ENCODE data around the gene LYPD6B. TPM values are rescaled to one million over a fixed set of nuclear protein-coding genes. Genes with fewer than 3 reads are reported as not detected.

LYPD6B gene
- total RNA-seq, 2 donors from 2014 or later: not detected

GRCh38 chr2:149082735-149083134, 44.2 kb downstream of the LYPD6B start:
- ATAC-seq (no peak), DNase-seq (ENCODE audit: low spot score) (no peak)
- Mint-ChIP-seq H3K36me3 (no peaks in the 10 kb centered on the region), H3K4me1 (ENCODE audit: low read depth in 2 of 2) (no peaks in the 10 kb centered on the region), H3K4me3 (no peak overlapping the region), H3K27ac (no peak overlapping the region), H3K9me3 (no peaks in the 10 kb centered on the region), H3K27me3 (peaks cover 9 to 15% of the 10 kb centered on the region in 2 donors)

GRCh38 chr2:149084924-149085795, 46.7 kb downstream of the LYPD6B start:
- ATAC-seq (peak in 1 of 2 donors; percentile 45), DNase-seq (ENCODE audit: low spot score) (no peak)
- H3K4me3 Mint-ChIP-seq: no peak overlapping the region
- no peak overlapping the region for H3K27ac Mint-ChIP-seq
- no peaks in the 10 kb centered on the region for H3K36me3 Mint-ChIP-seq
- H3K27me3 Mint-ChIP-seq: peaks cover 14 to 15% of the 10 kb centered on the region in 2 donors
- no peaks in the 10 kb centered on the region for H3K4me1 Mint-ChIP-seq (ENCODE audit: low read depth in 2 of 2)
- no peaks in the 10 kb centered on the region for H3K9me3 Mint-ChIP-seq

GRCh38 chr2:149087751-149088150, 49.3 kb downstream of the LYPD6B start:
- Mint-ChIP-seq H3K4me1 (ENCODE audit: low read depth in 2 of 2) (no peaks in the 10 kb centered on the region), H3K27me3 (peaks cover 20 to 23% of the 10 kb centered on the region in 2 donors), H3K4me3 (no peak overlapping the region), H3K27ac (no peak overlapping the region), H3K9me3 (no peaks in the 10 kb centered on the region), H3K36me3 (no peaks in the 10 kb centered on the region)
- no peak for DNase-seq (ENCODE audit: low spot score)
- ATAC-seq: no peak

GRCh38 chr2:149089068-149089467, 50.6 kb downstream of the LYPD6B start:
- H3K27me3 Mint-ChIP-seq: peaks cover 18 to 27% of the 10 kb centered on the region in 2 donors
- H3K9me3 Mint-ChIP-seq: no peaks in the 10 kb centered on the region
- H3K36me3 Mint-ChIP-seq: no peaks in the 10 kb centered on the region
- H3K4me3 Mint-ChIP-seq: no peak overlapping the region
- DNase-seq (ENCODE audit: low spot score) (no peak), ATAC-seq (no peak)
- H3K4me1 Mint-ChIP-seq (ENCODE audit: low read depth in 2 of 2): no peaks in the 10 kb centered on the region
- H3K27ac Mint-ChIP-seq: no peak overlapping the region

GRCh38 chr2:149090706-149091105, 52.2 kb downstream of the LYPD6B start:
- H3K27me3 Mint-ChIP-seq: peaks cover 20 to 27% of the 10 kb centered on the region in 2 donors
- no peaks in the 10 kb centered on the region for H3K36me3 Mint-ChIP-seq
- no peak overlapping the region for H3K27ac Mint-ChIP-seq
- ATAC-seq (no peak), DNase-seq (ENCODE audit: low spot score) (no peak)
- no peak overlapping the region for H3K4me3 Mint-ChIP-seq
- H3K4me1 Mint-ChIP-seq (ENCODE audit: low read depth in 2 of 2): no peaks in the 10 kb centered on the region
- H3K9me3 Mint-ChIP-seq: no peaks in the 10 kb centered on the region

- H3K4me1 Mint-ChIP-seq (ENCODE audit: low read depth in 2 of 2): no peaks in the 10 kb centered on the region
- H3K4me3 Mint-ChIP-seq: no peak overlapping the region
- no peak for ATAC-seq
- H3K36me3 Mint-ChIP-seq: no peaks in the 10 kb centered on the region
- H3K9me3 Mint-ChIP-seq: no peaks in the 10 kb centered on the region
- H3K27me3 Mint-ChIP-seq: peaks cover 23 to 32% of the 10 kb centered on the region in 2 donors
- no peak overlapping the region for H3K27ac Mint-ChIP-seq
- DNase-seq (ENCODE audit: low spot score): no peak
Observed at GRCh38 chr2:149093579-149093978, 55.1 kb downstream of the LYPD6B start.

- Mint-ChIP-seq H3K9me3 (no peaks in the 10 kb centered on the region), H3K36me3 (no peaks in the 10 kb centered on the region)
- ATAC-seq: no peak
Observed at GRCh38 chr2:149094217-149095015, 55.9 kb downstream of the LYPD6B start.

GRCh38 chr2:149098701-149099100, 60.2 kb downstream of the LYPD6B start:
- Mint-ChIP-seq H3K9me3 (no peaks in the 10 kb centered on the region), H3K4me3 (no peak overlapping the region), H3K36me3 (no peaks in the 10 kb centered on the region), H3K27ac (no peak overlapping the region), H3K27me3 (peaks cover 10 to 13% of the 10 kb centered on the region in 2 donors), H3K4me1 (ENCODE audit: low read depth in 2 of 2) (no peaks in the 10 kb centered on the region)
- DNase-seq (ENCODE audit: low spot score): no peak
- no peak for ATAC-seq

More at GRCh38 chr2:149094217-149095015, 55.9 kb downstream of the LYPD6B start:
- Mint-ChIP-seq H3K4me1 (ENCODE audit: low read depth in 2 of 2) (no peaks in the 10 kb centered on the region), H3K27ac (no peak overlapping the region), H3K4me3 (no peak overlapping the region), H3K27me3 (peaks cover 20 to 32% of the 10 kb centered on the region in 2 donors)
- DNase-seq (ENCODE audit: low spot score): no peak

GRCh38 chr2:149099298-149099697, 60.8 kb downstream of the LYPD6B start:
- no peak for ATAC-seq
- Mint-ChIP-seq H3K36me3 (no peaks in the 10 kb centered on the region), H3K27me3 (peaks cover 8 to 13% of the 10 kb centered on the region in 2 donors), H3K4me1 (ENCODE audit: low read depth in 2 of 2) (no peaks in the 10 kb centered on the region), H3K4me3 (no peak overlapping the region), H3K27ac (no peak overlapping the region), H3K9me3 (no peaks in the 10 kb centered on the region)
- DNase-seq (ENCODE audit: low spot score): no peak

GRCh38 chr2:149100739-149101699, 62.5 kb downstream of the LYPD6B start:
- Mint-ChIP-seq H3K9me3 (no peaks in the 10 kb centered on the region), H3K27me3 (peaks cover 1 to 4% of the 10 kb centered on the region in 2 donors), H3K27ac (no peak overlapping the region), H3K4me3 (no peak overlapping the region), H3K4me1 (ENCODE audit: low read depth in 2 of 2) (no peaks in the 10 kb centered on the region), H3K36me3 (no peaks in the 10 kb centered on the region)
- ATAC-seq: no peak
- DNase-seq (ENCODE audit: low spot score): no peak

GRCh38 chr2:149101818-149102217, 63.3 kb downstream of the LYPD6B start:
- no peaks in the 10 kb centered on the region for H3K9me3 Mint-ChIP-seq
- H3K4me3 Mint-ChIP-seq: no peak overlapping the region
- peaks cover 4% of the 10 kb centered on the region for H3K36me3 Mint-ChIP-seq
- H3K27me3 Mint-ChIP-seq: no peaks in the 10 kb centered on the region
- DNase-seq (ENCODE audit: low spot score): no peak
- no peak overlapping the region for H3K27ac Mint-ChIP-seq
- ATAC-seq: no peak
- no peaks in the 10 kb centered on the region for H3K4me1 Mint-ChIP-seq (ENCODE audit: low read depth in 2 of 2)

GRCh38 chr2:149103081-149103620, 64.7 kb downstream of the LYPD6B start:
- H3K27ac Mint-ChIP-seq: no peak overlapping the region
- H3K27me3 Mint-ChIP-seq: peaks cover 0 to 7% of the 10 kb centered on the region in 2 donors
- H3K9me3 Mint-ChIP-seq: peaks cover 3% of the 10 kb centered on the region
- no peak for ATAC-seq
- H3K36me3 Mint-ChIP-seq: peaks cover 8% of the 10 kb centered on the region
- DNase-seq (ENCODE audit: low spot score): no peak
- H3K4me3 Mint-ChIP-seq: no peak overlapping the region
- H3K4me1 Mint-ChIP-seq (ENCODE audit: low read depth in 2 of 2): no peaks in the 10 kb centered on the region

- peaks cover 0 to 13% of the 10 kb centered on the region in 2 donors for H3K27me3 Mint-ChIP-seq
- H3K27ac Mint-ChIP-seq: no peak overlapping the region
- no peaks in the 10 kb centered on the region for H3K4me1 Mint-ChIP-seq (ENCODE audit: low read depth in 2 of 2)
- peaks cover 3% of the 10 kb centered on the region for H3K9me3 Mint-ChIP-seq
- H3K36me3 Mint-ChIP-seq: peaks cover 10% of the 10 kb centered on the region
- ATAC-seq (no peak), DNase-seq (ENCODE audit: low spot score) (no peak)
- H3K4me3 Mint-ChIP-seq: no peak overlapping the region
Observed at GRCh38 chr2:149104221-149104620, 65.7 kb downstream of the LYPD6B start.

All from natural killer cell treated with Interleukin-12 subunit alpha and Interleukin-12 subunit beta and Interleukin-15 and Interleukin-18, amount 100 ng/mL, for 72 hours (primary cell).